Mesothelial cell of epicardium (in vitro differentiated cells): ENCODE results near the gene RILP. TPM values are rescaled to one million over a fixed set of nuclear protein-coding genes. Genes with fewer than 3 reads are reported as not detected.

Experiments
- DNase-seq, 2 experiments: peaks; one replicate each; pipeline ENCODE4 v3.0.0; 2021; ENCODE audit warnings: low spot score in 2 of 2; ENCODE audit not compliant: unreplicated experiment in 2 of 2
- H3K27ac Mint-ChIP-seq: 2 replicates; pipeline ENCODE4 v1.8.0; 2021; ENCODE audit warnings: mixed read lengths
- H3K27me3 Mint-ChIP-seq: 2 replicates; pipeline ENCODE4 v1.8.0; 2021; ENCODE audit warnings: low read depth, mixed read lengths
- H3K36me3 Mint-ChIP-seq: 2 replicates; pipeline ENCODE4 v1.8.0; 2021; ENCODE audit warnings: mixed read lengths
- H3K4me1 Mint-ChIP-seq: 2 replicates; pipeline ENCODE4 v1.8.0; 2021; ENCODE audit warnings: mixed read lengths
- H3K4me3 Mint-ChIP-seq: 2 replicates; pipeline ENCODE4 v1.8.0; 2021; ENCODE audit warnings: mild to moderate bottlenecking, moderate library complexity, mixed read lengths
- H3K9me3 Mint-ChIP-seq: 2 replicates; pipeline ENCODE4 v1.8.0; 2021; ENCODE audit warnings: mixed read lengths
- CTCF ChIP-seq: fragments of 200-600 bp; sonication (generic); IDR thresholded peaks from one replicate; pipeline ENCODE4 v1.5.0; 2021; ENCODE audit warnings: antibody characterized with exemption; ENCODE audit not compliant: unreplicated experiment
- total RNA-seq: library from RNA; stranded (reverse); gene quantifications from 3 replicates; pipeline ENCODE4 v1.2.1, GENCODE V29; 2021

The RILP gene
- total RNA-seq, 1 donor from 2014 or later, result 3.8 TPM

- Mint-ChIP-seq H3K4me1 (peaks cover 27% of the 10 kb centered on the region), H3K36me3 (no peaks in the 10 kb centered on the region), H3K27ac (no peak within 1 kb of the TSS), H3K27me3 (peaks cover 5% of the 10 kb centered on the region), H3K4me3 (peak within 1 kb of the TSS; percentile 80), H3K9me3 (no peaks in the 10 kb centered on the region)
- DNase-seq, result no peak
- TF ChIP-seq CTCF, result no peak
Measured at GRCh38 chr17:1645207-1646171, 4.2 kb downstream of the RILP start, which contains the start of gene SCARF1. SCARF1 (minus strand) TSS chr17:1645732; CDS start chr17:1645697, 35 bp downstream.

GRCh38 chr17:1644493-1645206 lies 5.0 kb downstream of the RILP start:
- no peak for DNase-seq
- H3K36me3 Mint-ChIP-seq, result no peaks in the 10 kb centered on the region
- peaks cover 5% of the 10 kb centered on the region for H3K27me3 Mint-ChIP-seq
- H3K4me1 Mint-ChIP-seq, result peaks cover 27% of the 10 kb centered on the region
- peak overlapping the region; percentile 80 for H3K4me3 Mint-ChIP-seq
- no peak for TF ChIP-seq CTCF
- H3K27ac Mint-ChIP-seq, result no peak overlapping the region
- H3K9me3 Mint-ChIP-seq, result no peaks in the 10 kb centered on the region

- peak overlapping the region; percentile 80 for H3K4me3 Mint-ChIP-seq
- peaks cover 27% of the 10 kb centered on the region for H3K4me1 Mint-ChIP-seq
- TF ChIP-seq CTCF, result no peak
- H3K36me3 Mint-ChIP-seq, result no peaks in the 10 kb centered on the region
- H3K27me3 Mint-ChIP-seq, result peaks cover 5% of the 10 kb centered on the region
- no peak for DNase-seq
- H3K27ac Mint-ChIP-seq, result no peak overlapping the region
- no peaks in the 10 kb centered on the region for H3K9me3 Mint-ChIP-seq
Measured at GRCh38 chr17:1643999-1644492, 5.6 kb downstream of the RILP start.

GRCh38 chr17:1643293-1643998 lies 6.2 kb downstream of the RILP start:
- peak overlapping the region; percentile 80 for H3K4me3 Mint-ChIP-seq
- no peak for TF ChIP-seq CTCF
- H3K27ac Mint-ChIP-seq, result no peak overlapping the region
- no peaks in the 10 kb centered on the region for H3K36me3 Mint-ChIP-seq
- H3K4me1 Mint-ChIP-seq, result peaks cover 27% of the 10 kb centered on the region
- peak; percentile 60 to 65 for DNase-seq
- no peaks in the 10 kb centered on the region for H3K9me3 Mint-ChIP-seq
- peaks cover 5% of the 10 kb centered on the region for H3K27me3 Mint-ChIP-seq

- Mint-ChIP-seq H3K4me1 (peaks cover 19% of the 10 kb centered on the region), H3K9me3 (no peaks in the 10 kb centered on the region), H3K27me3 (peaks cover 5% of the 10 kb centered on the region), H3K36me3 (no peaks in the 10 kb centered on the region), H3K27ac (peak overlapping the region; percentile 3), H3K4me3 (no peak overlapping the region)
- TF ChIP-seq CTCF, result no peak
- no peak for DNase-seq
Measured at GRCh38 chr17:1641065-1641403, 8.6 kb downstream of the RILP start.
